NCI-H187 (cell line): Measurements from ENCODE around the gene FREM1.
"Not testable (repeated sequence)": the region's sequence is repeated elsewhere in the genome, so short reads cannot be mapped to it uniquely, and the experiment has no call there.

ENCODE experiments used
- DNase-seq, 2 experiments: peaks; one replicate each; lab custom pipeline; 2025; lab: John Stamatoyannopoulos, UW

FREM1 gene

GRCh38 chr9:14909961-14910805 lies at the start of gene FREM1:
FREM1 (minus strand) TSS chr9:14910428; CDS start chr9:14868977, 41,451 bp downstream.
- no peak for DNase-seq

- DNase-seq: no peak
These were observed 48.8 kb upstream of the FREM1 start for GRCh38 chr9:14958989-14959388.

GRCh38 chr9:14957109-14957508 lies 46.9 kb upstream of the FREM1 start:
- DNase-seq: no peak

- no peak for DNase-seq
These were observed 46.0 kb upstream of the FREM1 start for GRCh38 chr9:14956208-14956607.

- no peak for DNase-seq
These were observed 35.1 kb upstream of the FREM1 start for GRCh38 chr9:14945351-14945750.

- no peak for DNase-seq
These were observed 31.5 kb upstream of the FREM1 start for GRCh38 chr9:14941501-14942405.

GRCh38 chr9:14939378-14939777 lies 29.1 kb upstream of the FREM1 start:
- DNase-seq: no peak

- DNase-seq: no peak
These were observed 27.0 kb upstream of the FREM1 start for GRCh38 chr9:14937216-14937615.

- no peak for DNase-seq
These were observed 26.3 kb upstream of the FREM1 start for GRCh38 chr9:14936491-14936890.

- DNase-seq: no peak
These were observed 25.7 kb upstream of the FREM1 start for GRCh38 chr9:14935964-14936363.

- DNase-seq: no peak
These were observed 25.0 kb upstream of the FREM1 start for GRCh38 chr9:14935106-14935751.

GRCh38 chr9:14932641-14933040 lies 22.4 kb upstream of the FREM1 start:
- DNase-seq: no peak

- no peak for DNase-seq
These were observed 22.0 kb upstream of the FREM1 start for GRCh38 chr9:14932231-14932630.

GRCh38 chr9:14926941-14927624 lies 16.9 kb upstream of the FREM1 start:
- no peak for DNase-seq

- DNase-seq: no peak
These were observed 14.3 kb upstream of the FREM1 start for GRCh38 chr9:14924230-14925219.

GRCh38 chr9:14923701-14924100 lies 13.5 kb upstream of the FREM1 start:
- DNase-seq: no peak

- not testable (repeated sequence) for DNase-seq
These were observed 10.6 kb upstream of the FREM1 start for GRCh38 chr9:14920805-14921204.

GRCh38 chr9:14913366-14913765 lies 3.1 kb upstream of the FREM1 start:
- no peak for DNase-seq

GRCh38 chr9:14912859-14913258 lies 2.6 kb upstream of the FREM1 start:
- no peak for DNase-seq

GRCh38 chr9:14911046-14911445 lies 818 bp upstream of the FREM1 start:
- DNase-seq: no peak

GRCh38 chr9:14909601-14909960 lies 647 bp downstream of the FREM1 start:
- no peak for DNase-seq
